ENCODE data around the gene ZNF821. TPM values are rescaled to one million over a fixed set of nuclear protein-coding genes. Genes with fewer than 3 reads are reported as not detected.
"Not testable (repeated sequence)": the region's sequence is repeated elsewhere in the genome, so short reads cannot be mapped to it uniquely, and the experiment has no call there.

Gene ZNF821
- total and polyA plus RNA-seq, 10 of the 15 experiments (the other 5 are each of a cell fraction or from before 2014, with no cell fraction given): 0.82 to 9.9 (median 6.8) TPM

DNA sequence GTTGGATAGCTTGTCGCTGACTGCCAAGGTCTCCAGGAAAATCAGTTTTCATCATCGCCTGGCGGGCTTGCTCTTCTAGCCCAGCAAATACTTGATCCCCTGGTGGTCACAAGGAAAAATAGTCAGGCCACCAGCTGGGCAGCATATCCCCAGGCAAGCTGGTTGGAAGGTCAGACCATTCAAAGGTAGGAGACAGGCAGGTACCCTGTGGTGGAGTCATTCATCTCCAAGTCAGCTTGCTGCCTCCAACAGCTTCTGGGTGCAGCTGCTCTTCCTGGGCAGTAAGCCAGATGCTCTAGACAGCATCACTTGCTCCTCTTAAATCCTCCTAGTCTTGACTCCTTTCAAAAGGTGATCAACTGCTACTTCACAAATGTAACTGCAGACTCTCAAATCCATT, 16.0 kb downstream of the ZNF821 start (continued):
- TF ChIP-seq, protein P1, sequence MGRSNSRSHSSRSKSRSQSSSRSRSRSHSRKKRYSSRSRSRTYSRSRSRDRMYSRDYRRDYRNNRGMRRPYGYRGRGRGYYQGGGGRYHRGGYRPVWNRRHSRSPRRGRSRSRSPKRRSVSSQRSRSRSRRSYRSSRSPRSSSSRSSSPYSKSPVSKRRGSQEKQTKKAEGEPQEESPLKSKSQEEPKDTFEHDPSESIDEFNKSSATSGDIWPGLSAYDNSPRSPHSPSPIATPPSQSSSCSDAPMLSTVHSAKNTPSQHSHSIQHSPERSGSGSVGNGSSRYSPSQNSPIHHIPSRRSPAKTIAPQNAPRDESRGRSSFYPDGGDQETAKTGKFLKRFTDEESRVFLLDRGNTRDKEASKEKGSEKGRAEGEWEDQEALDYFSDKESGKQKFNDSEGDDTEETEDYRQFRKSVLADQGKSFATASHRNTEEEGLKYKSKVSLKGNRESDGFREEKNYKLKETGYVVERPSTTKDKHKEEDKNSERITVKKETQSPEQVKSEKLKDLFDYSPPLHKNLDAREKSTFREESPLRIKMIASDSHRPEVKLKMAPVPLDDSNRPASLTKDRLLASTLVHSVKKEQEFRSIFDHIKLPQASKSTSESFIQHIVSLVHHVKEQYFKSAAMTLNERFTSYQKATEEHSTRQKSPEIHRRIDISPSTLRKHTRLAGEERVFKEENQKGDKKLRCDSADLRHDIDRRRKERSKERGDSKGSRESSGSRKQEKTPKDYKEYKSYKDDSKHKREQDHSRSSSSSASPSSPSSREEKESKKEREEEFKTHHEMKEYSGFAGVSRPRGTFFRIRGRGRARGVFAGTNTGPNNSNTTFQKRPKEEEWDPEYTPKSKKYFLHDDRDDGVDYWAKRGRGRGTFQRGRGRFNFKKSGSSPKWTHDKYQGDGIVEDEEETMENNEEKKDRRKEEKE (IDR thresholded peaks at IDR 0.05): no peak
- TF ChIP-seq FOXM1 (IDR thresholded peaks at IDR 0.05; ENCODE audit: low read depth, low read length) (no peak), TCF7 (IDR thresholded peaks at IDR 0.05; ENCODE audit: borderline replicate concordance) (no peak), PAX5 (IDR thresholded peaks at IDR 0.05; ENCODE audit: borderline replicate concordance, low read depth, low read length) (no peak), CEBPB (IDR thresholded peaks at IDR 0.05; ENCODE audit: borderline replicate concordance in 1 of 2, low read depth in 2 of 2, low read length in 2 of 2) (no peak), IKZF1 (conservative IDR thresholded peaks at IDR 0.05) (no peak), PAX8 (IDR thresholded peaks at IDR 0.05) (no peak), TCF12 (IDR thresholded peaks at IDR 0.05; ENCODE audit: low read depth, low read length) (no peak), EED (IDR thresholded peaks at IDR 0.05; ENCODE audit: low read depth) (no peak), JUND (IDR thresholded peaks at IDR 0.05; ENCODE audit: low read depth, low read length) (no peak), ZNF274 (IDR thresholded peaks at IDR 0.05; ENCODE audit: insufficient read depth, insufficient read length) (no peak)

- H3K4me2 ChIP-seq (ENCODE audit: control insufficient read depth, insufficient read depth); H3K27ac ChIP-seq (ENCODE audit: control insufficient read depth, insufficient read depth); H3K4me1 ChIP-seq (ENCODE audit: control insufficient read depth, insufficient read depth, low read length); FAIRE-seq; intact Hi-C loops (cut with micrococcal nuclease; ENCODE audit: unreplicated experiment); H4K20me1 ChIP-seq (ENCODE audit: control insufficient read depth, insufficient read depth); H2AFZ ChIP-seq (ENCODE audit: control insufficient read depth, low read depth, low read length); BruUV-seq (replicated peaks); H3K27me3 ChIP-seq (replicated peaks in 1 of 2; ENCODE audit: control insufficient read depth in 2 of 2, insufficient read depth in 2 of 2, low read length in 1 of 2); RAD21 ChIA-PET (ENCODE audit: unreplicated experiment); in situ Hi-C loops (cut with MboI); H3K9me3 ChIP-seq (replicated peaks; ENCODE audit: control insufficient read depth, insufficient read depth, low read length); H3K79me2 ChIP-seq (ENCODE audit: control insufficient read depth, insufficient read depth, low read length); DNase-seq (ENCODE audit: low read depth, low spot score); H3K36me3 ChIP-seq (ENCODE audit: control insufficient read depth in 2 of 2, insufficient read depth in 2 of 2, low read length in 1 of 2); H3K9ac ChIP-seq (ENCODE audit: control insufficient read depth, insufficient read depth, low read length); H3K4me3 ChIP-seq; ATAC-seq: not testable (repeated sequence)
- ChIA-PET POLR2A (interaction anchor here (1.3 kb wide), 1 partner anchor 13 kb away, joined by 4 read pairs; no protein-coding TSS in a partner anchor), CTCF (interaction anchor here (1.4 kb wide), 1 partner anchor 15 kb away, joined by 4 read pairs; no protein-coding TSS in a partner anchor), SMC1A (ENCODE audit: uncharacterized antibody, unreplicated experiment) (interaction anchor here (1.5 kb wide), 1 partner anchor 10 kb away, joined by 6 read pairs; no protein-coding TSS in a partner anchor)
- 96% methylated on average over 6 of the region's 6 CpGs for WGBS (ENCODE audit: insufficient coverage, insufficient replicate concordance, low lambda C conversion rate, missing lambda C conversion rate)
Measured at GRCh38 chr16:71867175-71867574, 16.8 kb downstream of the ZNF821 start.

Measured in GM12878 (cell line).